Measurements from ENCODE around the gene SYT14. TPM values are rescaled to one million over a fixed set of nuclear protein-coding genes. Genes with fewer than 3 reads are reported as not detected.

Gene SYT14
- total and polyA plus RNA-seq, 2 of the 4 experiments (the other 2 are of a cell fraction): 0.14 to 1.3 TPM

DNA sequence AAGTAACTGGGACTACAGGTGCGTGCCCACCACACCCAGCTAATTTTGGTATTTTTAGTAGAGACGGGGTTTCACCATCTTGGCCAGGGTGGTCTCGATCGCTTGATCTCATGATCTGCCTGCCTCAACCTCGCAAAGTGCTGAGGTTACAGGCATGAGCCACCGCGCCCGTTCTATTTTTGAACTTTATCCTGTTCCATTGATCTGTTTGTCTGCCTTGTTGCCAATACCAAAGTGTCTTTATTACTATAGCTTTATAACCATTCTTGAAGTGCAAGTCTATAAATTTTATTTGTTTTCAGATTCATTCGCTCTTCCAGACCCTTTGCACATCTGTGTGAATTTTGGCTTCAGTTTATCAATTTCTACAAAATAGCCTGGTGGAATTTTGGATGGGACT is 28.0 kb downstream of the SYT14 start:
- Histone ChIP-seq H3K14ac (replicated peaks; ENCODE audit: low read depth, low read length) (no peak overlapping the region), H2AK9ac (replicated peaks; ENCODE audit: low read depth, low read length, poor library complexity) (no peak overlapping the region), H3K27me3 (ENCODE audit: control insufficient read depth, insufficient read depth, low read length) (no peaks in the 10 kb centered on the region), H2BK5ac (ENCODE audit: low read depth, low read length, poor library complexity, severe bottlenecking) (no peak overlapping the region), H3K9ac (ENCODE audit: low read depth, low read length) (no peak overlapping the region), H2BK15ac (ENCODE audit: low read depth, low read length) (no peak overlapping the region), H3K56ac (ENCODE audit: extremely low read depth, insufficient read depth, low read length) (no peak overlapping the region), H4K91ac (ENCODE audit: insufficient read depth, low read depth, low read length) (no peak overlapping the region), H2AK5ac (ENCODE audit: low read depth, low read length) (no peak overlapping the region), H3K36me3 (ENCODE audit: control insufficient read depth, insufficient read depth, low read length) (no peaks in the 10 kb centered on the region), H4K20me1 (ENCODE audit: insufficient read depth, low read length) (no peaks in the 10 kb centered on the region), H3K4me2 (ENCODE audit: low read depth, low read length) (no peak overlapping the region), H2AFZ (replicated peaks; ENCODE audit: low read length, poor library complexity) (no peak overlapping the region), H3K4me1 (ENCODE audit: control insufficient read depth, insufficient read depth, low read length) (no peaks in the 10 kb centered on the region), H3K23ac (ENCODE audit: low read depth, low read length) (no peak overlapping the region), H3K27ac (ENCODE audit: insufficient read depth, low read length) (no peak overlapping the region), H4K8ac (ENCODE audit: low read depth in 2 of 2, low read length in 2 of 2) (no peak overlapping the region), H3K4me3 (ENCODE audit: insufficient read depth, low read depth, low read length) (no peak overlapping the region), H3K79me1 (ENCODE audit: low read depth in 1 of 2, low read length in 2 of 2) (no peaks in the 10 kb centered on the region), H2BK120ac (ENCODE audit: low read depth, low read length) (no peak overlapping the region), H3K9me1 (ENCODE audit: insufficient read depth, low read length) (no peaks in the 10 kb centered on the region), H4K5ac (ENCODE audit: low read depth, low read length) (no peak overlapping the region), H2BK20ac (ENCODE audit: low read depth, low read length) (no peak overlapping the region), H3K4ac (ENCODE audit: low read depth, low read length) (no peak overlapping the region), H3K9me3 (ENCODE audit: control insufficient read depth, insufficient read depth, low read length) (no peaks in the 10 kb centered on the region), H3K18ac (ENCODE audit: low read depth, low read length) (no peak overlapping the region)
- ATAC-seq (ENCODE audit: low read depth) (no peak), DNase-seq (no peak)
- TF ChIP-seq MAFK (IDR thresholded peaks at IDR 0.05; ENCODE audit: low read depth, low read length): no peak
- no peak for TF ChIP-seq FOS (IDR thresholded peaks at IDR 0.05; ENCODE audit: low read depth, low read length)
- no peak for TF ChIP-seq MXI1 (IDR thresholded peaks at IDR 0.05; ENCODE audit: borderline replicate concordance, low read depth, low read length)
- no peak for TF ChIP-seq RCOR1 (IDR thresholded peaks at IDR 0.05; ENCODE audit: insufficient replicate concordance, low read length)
- no peak for TF ChIP-seq RAD21 (IDR thresholded peaks at IDR 0.05; ENCODE audit: low read length)
- no peak for TF ChIP-seq MAZ (IDR thresholded peaks at IDR 0.05; ENCODE audit: borderline replicate concordance, low read depth, low read length)
- TF ChIP-seq, protein P1, sequence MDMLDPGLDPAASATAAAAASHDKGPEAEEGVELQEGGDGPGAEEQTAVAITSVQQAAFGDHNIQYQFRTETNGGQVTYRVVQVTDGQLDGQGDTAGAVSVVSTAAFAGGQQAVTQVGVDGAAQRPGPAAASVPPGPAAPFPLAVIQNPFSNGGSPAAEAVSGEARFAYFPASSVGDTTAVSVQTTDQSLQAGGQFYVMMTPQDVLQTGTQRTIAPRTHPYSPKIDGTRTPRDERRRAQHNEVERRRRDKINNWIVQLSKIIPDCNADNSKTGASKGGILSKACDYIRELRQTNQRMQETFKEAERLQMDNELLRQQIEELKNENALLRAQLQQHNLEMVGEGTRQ (IDR thresholded peaks at IDR 0.05; ENCODE audit: low read depth, low read length): no peak
- TF ChIP-seq, protein P2, sequence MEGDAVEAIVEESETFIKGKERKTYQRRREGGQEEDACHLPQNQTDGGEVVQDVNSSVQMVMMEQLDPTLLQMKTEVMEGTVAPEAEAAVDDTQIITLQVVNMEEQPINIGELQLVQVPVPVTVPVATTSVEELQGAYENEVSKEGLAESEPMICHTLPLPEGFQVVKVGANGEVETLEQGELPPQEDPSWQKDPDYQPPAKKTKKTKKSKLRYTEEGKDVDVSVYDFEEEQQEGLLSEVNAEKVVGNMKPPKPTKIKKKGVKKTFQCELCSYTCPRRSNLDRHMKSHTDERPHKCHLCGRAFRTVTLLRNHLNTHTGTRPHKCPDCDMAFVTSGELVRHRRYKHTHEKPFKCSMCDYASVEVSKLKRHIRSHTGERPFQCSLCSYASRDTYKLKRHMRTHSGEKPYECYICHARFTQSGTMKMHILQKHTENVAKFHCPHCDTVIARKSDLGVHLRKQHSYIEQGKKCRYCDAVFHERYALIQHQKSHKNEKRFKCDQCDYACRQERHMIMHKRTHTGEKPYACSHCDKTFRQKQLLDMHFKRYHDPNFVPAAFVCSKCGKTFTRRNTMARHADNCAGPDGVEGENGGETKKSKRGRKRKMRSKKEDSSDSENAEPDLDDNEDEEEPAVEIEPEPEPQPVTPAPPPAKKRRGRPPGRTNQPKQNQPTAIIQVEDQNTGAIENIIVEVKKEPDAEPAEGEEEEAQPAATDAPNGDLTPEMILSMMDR (conservative IDR thresholded peaks at IDR 0.05; ENCODE audit: low read depth, low read length): no peak
- no peak for TF ChIP-seq POLR2A (IDR thresholded peaks at IDR 0.05; ENCODE audit: low read depth, low read length)
- no peak for TF ChIP-seq RFX5 (IDR thresholded peaks at IDR 0.05; ENCODE audit: low read depth, low read length)
- no peak for TF ChIP-seq CHD1 (IDR thresholded peaks at IDR 0.05; ENCODE audit: low read depth, low read length)
- TF ChIP-seq, protein P3, sequence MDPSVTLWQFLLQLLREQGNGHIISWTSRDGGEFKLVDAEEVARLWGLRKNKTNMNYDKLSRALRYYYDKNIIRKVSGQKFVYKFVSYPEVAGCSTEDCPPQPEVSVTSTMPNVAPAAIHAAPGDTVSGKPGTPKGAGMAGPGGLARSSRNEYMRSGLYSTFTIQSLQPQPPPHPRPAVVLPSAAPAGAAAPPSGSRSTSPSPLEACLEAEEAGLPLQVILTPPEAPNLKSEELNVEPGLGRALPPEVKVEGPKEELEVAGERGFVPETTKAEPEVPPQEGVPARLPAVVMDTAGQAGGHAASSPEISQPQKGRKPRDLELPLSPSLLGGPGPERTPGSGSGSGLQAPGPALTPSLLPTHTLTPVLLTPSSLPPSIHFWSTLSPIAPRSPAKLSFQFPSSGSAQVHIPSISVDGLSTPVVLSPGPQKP (IDR thresholded peaks at IDR 0.05; ENCODE audit: borderline replicate concordance, low read depth, low read length): no peak
- TF ChIP-seq CEBPB (IDR thresholded peaks at IDR 0.05; ENCODE audit: low read depth, low read length): no peak
- TF ChIP-seq NFE2L2 (IDR thresholded peaks at IDR 0.05; ENCODE audit: low read depth, low read length): no peak
- no peak for TF ChIP-seq SMC3 (IDR thresholded peaks at IDR 0.05; ENCODE audit: low read depth, low read length)
- no peak for TF ChIP-seq BHLHE40 (IDR thresholded peaks at IDR 0.05; ENCODE audit: low read depth, low read length)
- in situ Hi-C loops (cut with MboI; ENCODE audit: low sequenced_read_pairs): no loop called here
- CTCF ChIA-PET: no interaction called here
- dilution Hi-C loops (cut with HindIII; ENCODE audit: low sequenced_read_pairs, unreplicated experiment): no loop called here
- BruUV-seq (replicated peaks): no TSS peak
- no CpG with 5 or more reads among the region's 9 CpGs for whole genome bisulfite sequencing, 2 experiments (ENCODE audit: extremely low coverage in 2 of 2, insufficient read length in 1 of 2)
- intact Hi-C loops (cut with micrococcal nuclease): no loop called here
- POLR2A ChIA-PET (ENCODE audit: unreplicated experiment): no interaction called here
